WTC11 (cell line): ENCODE data around the gene GGA1. TPM values are rescaled to one million over a fixed set of nuclear protein-coding genes. Genes with fewer than 3 reads are reported as not detected.
"Not testable (repeated sequence)": the region's sequence is repeated elsewhere in the genome, so short reads cannot be mapped to it uniquely, and the experiment has no call there.

Experiments
- ATAC-seq: fragments of 200-7000 bp; cut with Tn5 transposase; 2 replicates; pipeline ENCODE4 v1.10.0; 2021; ENCODE audit warnings: mild to moderate bottlenecking, moderate library complexity
- CTCF ChIA-PET: fragments of 300-600 bp; sonication (Branson Sonifier 250); formaldehyde crosslinking; loops from one replicate; lab custom pipeline; 2021; ENCODE audit warnings: antibody characterized with exemption; lab: Charles Lee
- POLR2A ChIA-PET: fragments of 350-600 bp; sonication (Branson Sonifier 250); formaldehyde crosslinking; loops from one replicate; lab custom pipeline; 2021; ENCODE audit warnings: antibody characterized with exemption; lab: Charles Lee
- DNase-seq: peaks from one replicate; pipeline ENCODE4 v3.0.0; 2021; ENCODE audit warnings: low spot score
- H3K27ac Mint-ChIP-seq: 2 replicates; pipeline ENCODE4 v1.8.0; 2021; ENCODE audit warnings: mixed read lengths
- H3K27me3 Mint-ChIP-seq: 2 replicates; pipeline ENCODE4 v1.8.0; 2021; ENCODE audit warnings: low read depth, mild to moderate bottlenecking, moderate library complexity, mixed read lengths
- H3K36me3 Mint-ChIP-seq: 2 replicates; pipeline ENCODE4 v1.8.0; 2021; ENCODE audit warnings: mixed read lengths
- H3K4me1 Mint-ChIP-seq: 2 replicates; pipeline ENCODE4 v1.8.0; 2022; ENCODE audit warnings: mixed read lengths
- H3K4me3 Mint-ChIP-seq: 2 replicates; pipeline ENCODE4 v1.8.0; 2021; ENCODE audit warnings: mild to moderate bottlenecking, moderate library complexity, mixed read lengths
- H3K9me3 Mint-ChIP-seq: 2 replicates; pipeline ENCODE4 v1.8.0; 2021; ENCODE audit warnings: mixed read lengths
- E2F1 ChIP-seq: sonication (generic); formaldehyde crosslinking; IDR thresholded peaks from 2 replicates; pipeline ENCODE4 v1.8.0; 2022; ENCODE audit warnings: mild to moderate bottlenecking, missing genetic modification reagents
- ERG ChIP-seq: fragments of 250-450 bp; sonication (Bioruptor Pico); IDR thresholded peaks from 2 replicates; pipeline ENCODE4 v1.8.0; 2021; ENCODE audit warnings: mild to moderate bottlenecking
- FOXP1 ChIP-seq: sonication (generic); formaldehyde crosslinking; IDR thresholded peaks from 2 replicates; pipeline ENCODE4 v1.8.0; 2022; ENCODE audit warnings: missing genetic modification reagents, mild to moderate bottlenecking, moderate library complexity, borderline replicate concordance
- FOXP4 ChIP-seq: sonication (generic); formaldehyde crosslinking; IDR thresholded peaks from 2 replicates; pipeline ENCODE4 v1.8.0; 2022; ENCODE audit warnings: mild to moderate bottlenecking, missing genetic modification reagents
- IRF1 ChIP-seq: sonication (generic); formaldehyde crosslinking; IDR thresholded peaks from 2 replicates; pipeline ENCODE4 v1.8.0; 2023; ENCODE audit warnings: missing genetic modification reagents
- KAT7 ChIP-seq: sonication (generic); formaldehyde crosslinking; IDR thresholded peaks from 2 replicates; pipeline ENCODE4 v1.8.1; 2023; ENCODE audit warnings: missing genetic modification reagents, mild to moderate bottlenecking, borderline replicate concordance
- MYBL2 ChIP-seq: sonication (generic); formaldehyde crosslinking; IDR thresholded peaks from 2 replicates; pipeline ENCODE4 v1.8.1; 2023; ENCODE audit warnings: mild to moderate bottlenecking, moderate library complexity, missing genetic modification reagents
- NFYB ChIP-seq: sonication (generic); formaldehyde crosslinking; conservative IDR thresholded peaks from 2 replicates; pipeline ENCODE4 v1.8.0; 2022; ENCODE audit warnings: low read depth, missing genetic modification reagents
- NR3C1 ChIP-seq: sonication (generic); formaldehyde crosslinking; conservative IDR thresholded peaks from 2 replicates; pipeline ENCODE4 v1.8.1; 2023; ENCODE audit warnings: low read depth, mild to moderate bottlenecking, missing genetic modification reagents
- TEAD1 ChIP-seq: sonication (generic); formaldehyde crosslinking; IDR thresholded peaks from 2 replicates; pipeline ENCODE4 v1.8.0; 2022; ENCODE audit warnings: mild to moderate bottlenecking, missing genetic modification reagents
- USF1 ChIP-seq: sonication (generic); formaldehyde crosslinking; IDR thresholded peaks from 2 replicates; pipeline ENCODE4 v1.8.0; 2022; ENCODE audit warnings: mild to moderate bottlenecking, missing genetic modification reagents
- USF2 ChIP-seq: sonication (generic); formaldehyde crosslinking; IDR thresholded peaks from 2 replicates; pipeline ENCODE4 v1.8.1; 2023; ENCODE audit warnings: mild to moderate bottlenecking, missing genetic modification reagents, moderate library complexity
- ZNF121 ChIP-seq: sonication (generic); formaldehyde crosslinking; IDR thresholded peaks from 2 replicates; pipeline ENCODE4 v1.8.0; 2023; ENCODE audit warnings: missing genetic modification reagents
- ZNF138 ChIP-seq: sonication (generic); formaldehyde crosslinking; conservative IDR thresholded peaks from 2 replicates; pipeline ENCODE4 v1.8.1; 2022; ENCODE audit warnings: mild to moderate bottlenecking, moderate library complexity, missing genetic modification reagents
- ZNF219 ChIP-seq: sonication (generic); formaldehyde crosslinking; IDR thresholded peaks from 2 replicates; pipeline ENCODE4 v1.8.0; 2023; ENCODE audit warnings: missing genetic modification reagents, mild to moderate bottlenecking, borderline replicate concordance
- ZNF317 ChIP-seq: sonication (generic); formaldehyde crosslinking; IDR thresholded peaks from 2 replicates; pipeline ENCODE4 v1.8.1; 2023; ENCODE audit warnings: low read depth, mild to moderate bottlenecking, moderate library complexity, missing genetic modification reagents, borderline replicate concordance
- total RNA-seq: library from RNA; stranded (reverse); gene quantifications from 3 replicates; pipeline ENCODE4 v1.2.3, GENCODE V29; 2021

Gene GGA1
- total RNA-seq, 1 experiment from 2014 or later: 66.3 TPM

- ChIA-PET CTCF (interaction anchor here (0.6 to 12.1 kb wide), 6 partner anchors 15 to 90 kb away, joined by 3 to 161 read pairs (median 11); partner anchors contain the start of gene SH3BP1), POLR2A (interaction anchor here (0.6 kb wide), 1 partner anchor 16 kb away, joined by 3 read pairs; no protein-coding TSS in a partner anchor)
- peak; percentile 5; the same call in 1 of the 2 replicates for TF ChIP-seq ZNF121 (CRISPR knock-in tag)
- H3K4me1 Mint-ChIP-seq: peaks cover 28% of the 10 kb centered on the region
- H3K27me3 Mint-ChIP-seq, H3K4me3 Mint-ChIP-seq, DNase-seq, ATAC-seq, H3K9me3 Mint-ChIP-seq: not testable (repeated sequence)
- peaks cover 18% of the 10 kb centered on the region for H3K36me3 Mint-ChIP-seq
- H3K27ac Mint-ChIP-seq: 0 out of 2 replicates have a peak overlapping the region, but pooled peaks have one; percentile 33
Observed at GRCh38 chr22:37656583-37656982, 47.9 kb downstream of the GGA1 start.

GRCh38 chr22:37657590-37658132 is 49.0 kb downstream of the GGA1 start:
- CTCF ChIA-PET: interaction anchor here (0.6 to 12.1 kb wide), 23 partner anchors 10 to 277 kb away, joined by 3 to 161 read pairs (median 7); partner anchors contain the start of genes GCAT, GGA1, NOL12 and SH3BP1
- Mint-ChIP-seq H3K9me3 (no peaks in the 10 kb centered on the region), H3K4me1 (peaks cover 29% of the 10 kb centered on the region), H3K27ac (peak overlapping the region; percentile 97), H3K4me3 (peak overlapping the region; percentile 82), H3K36me3 (peaks cover 13% of the 10 kb centered on the region), H3K27me3 (no peaks in the 10 kb centered on the region)
- ATAC-seq (0 out of 2 replicates have a peak, but pooled peaks have one; percentile 4), DNase-seq (no peak)
- POLR2A ChIA-PET: interaction anchor here (0.5 to 1.9 kb wide), 10 partner anchors 10 to 82 kb away, joined by 3 to 8 read pairs (median 5); partner anchors contain the start of genes GGA1 and NOL12
- TF ChIP-seq FOXP1 (CRISPR knock-in tag) (no peak), E2F1 (CRISPR knock-in tag) (no peak), IRF1 (no peak), ZNF219 (CRISPR knock-in tag) (no peak)

GRCh38 chr22:37658133-37659065 is 49.8 kb downstream of the GGA1 start, which contains the start of gene PDXP:
Gene PDXP, plus strand, starts transcription at chr22:37658723. Its CDS starts 60 bp downstream, at chr22:37658783.
- Mint-ChIP-seq H3K27me3 (no peaks in the 10 kb centered on the region), H3K36me3 (peaks cover 6% of the 10 kb centered on the region), H3K4me1 (peaks cover 29% of the 10 kb centered on the region), H3K4me3 (peak within 1 kb of the TSS; percentile 82), H3K9me3 (no peaks in the 10 kb centered on the region), H3K27ac (peak within 1 kb of the TSS; percentile 97)
- ChIA-PET CTCF (interaction anchor here (0.6 to 12.1 kb wide), 23 partner anchors 9 to 159 kb away, joined by 3 to 161 read pairs (median 7); partner anchors contain the start of genes GCAT, GGA1, NOL12 and SH3BP1), POLR2A (interaction anchor here (0.5 to 1.9 kb wide), 11 partner anchors 9 to 82 kb away, joined by 3 to 8 read pairs (median 5); partner anchors contain the start of genes GGA1 and NOL12)
- ATAC-seq: peak; percentile 96
- peak; percentile 98 for DNase-seq
- TF ChIP-seq ZNF219 (CRISPR knock-in tag): no peak
- TF ChIP-seq KAT7 (CRISPR knock-in tag): peak; percentile 79; the same call in 1 of the 2 replicates
- TF ChIP-seq E2F1 (CRISPR knock-in tag): no peak
- TF ChIP-seq ERG: 0 out of 2 replicates have a peak, but pooled peaks have one; percentile 19
- TF ChIP-seq ZNF138: no peak
- peak; percentile 17; the same call in 1 of the 2 replicates for TF ChIP-seq ZNF317 (CRISPR knock-in tag)
- TF ChIP-seq FOXP1 (CRISPR knock-in tag): peak; percentile 77
- peak; percentile 58 for TF ChIP-seq USF1 (CRISPR knock-in tag)
- TF ChIP-seq MYBL2: peak; percentile 53; the same call in 1 of the 2 replicates
- peak; percentile 94 for TF ChIP-seq FOXP4
- TF ChIP-seq NR3C1 (CRISPR knock-in tag): no peak
- peak; percentile 92 for TF ChIP-seq TEAD1 (CRISPR knock-in tag)
- peak; percentile 95 for TF ChIP-seq NFYB (CRISPR knock-in tag)
- peak; percentile 60; the same call in 1 of the 2 replicates for TF ChIP-seq USF2 (CRISPR knock-in tag)
